ENCODE data around the gene DNAH7. TPM values are rescaled to one million over a fixed set of nuclear protein-coding genes. Genes with fewer than 3 reads are reported as not detected.

The DNAH7 gene
- total and polyA plus RNA-seq, 2 donors (not counting 1 experiment from before 2014, with no cell fraction given), result 0.37 to 0.99 TPM

DNA sequence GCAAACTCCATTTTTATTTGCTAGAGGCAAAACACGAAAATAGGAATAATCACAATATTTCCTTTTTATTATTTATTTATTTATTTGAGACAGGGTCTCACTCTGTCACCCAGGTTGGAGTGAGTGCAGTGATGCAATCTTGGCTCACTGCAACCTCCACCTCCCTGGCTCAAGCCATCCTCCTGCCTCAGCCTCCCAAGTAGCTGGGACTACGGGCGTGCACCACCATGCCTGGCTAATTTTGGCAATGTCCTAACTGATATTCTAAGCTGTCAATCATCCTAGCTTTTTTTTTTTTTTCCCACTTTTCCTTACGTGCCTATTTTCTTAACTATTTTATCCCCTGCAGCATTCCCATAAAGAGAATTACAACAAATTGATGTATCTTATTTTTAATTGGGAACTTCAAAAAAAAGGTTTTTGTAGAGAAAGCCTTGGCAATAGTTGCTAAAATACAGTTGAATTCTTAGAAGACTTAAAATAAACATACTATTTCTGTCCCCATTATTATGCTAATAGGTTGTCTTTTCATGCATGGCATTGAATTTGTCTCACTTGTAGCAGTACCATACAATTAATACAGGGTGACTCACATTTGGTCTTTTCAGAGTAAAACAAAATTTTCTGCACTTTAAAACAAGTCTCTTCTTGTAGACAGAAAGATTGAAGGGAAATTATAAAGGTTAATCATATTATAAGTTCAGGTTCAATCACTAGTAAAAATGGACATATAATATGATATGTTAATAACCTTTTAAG is 258.1 kb downstream of the DNAH7 start:
- no peak overlapping the region for H2AFZ ChIP-seq (ENCODE audit: low read length)
- H3K36me3 ChIP-seq (ENCODE audit: control insufficient read depth, insufficient read depth, low read length), result no peaks in the 10 kb centered on the region
- no peaks in the 10 kb centered on the region for H3K79me2 ChIP-seq (ENCODE audit: control insufficient read depth, insufficient read depth, low read length)
- H3K27me3 ChIP-seq (ENCODE audit: control insufficient read depth, insufficient read depth, low read length), result no peaks in the 10 kb centered on the region
- H3K27ac ChIP-seq (ENCODE audit: insufficient read depth, low read length), result no peak overlapping the region
- no peak overlapping the region for H3K4me3 ChIP-seq (replicated peaks in 1 of 4; ENCODE audit: control extremely low read depth in 1 of 4, insufficient read depth in 1 of 4, low read depth in 3 of 4, low read length in 4 of 4)
- TF ChIP-seq, protein P1, sequence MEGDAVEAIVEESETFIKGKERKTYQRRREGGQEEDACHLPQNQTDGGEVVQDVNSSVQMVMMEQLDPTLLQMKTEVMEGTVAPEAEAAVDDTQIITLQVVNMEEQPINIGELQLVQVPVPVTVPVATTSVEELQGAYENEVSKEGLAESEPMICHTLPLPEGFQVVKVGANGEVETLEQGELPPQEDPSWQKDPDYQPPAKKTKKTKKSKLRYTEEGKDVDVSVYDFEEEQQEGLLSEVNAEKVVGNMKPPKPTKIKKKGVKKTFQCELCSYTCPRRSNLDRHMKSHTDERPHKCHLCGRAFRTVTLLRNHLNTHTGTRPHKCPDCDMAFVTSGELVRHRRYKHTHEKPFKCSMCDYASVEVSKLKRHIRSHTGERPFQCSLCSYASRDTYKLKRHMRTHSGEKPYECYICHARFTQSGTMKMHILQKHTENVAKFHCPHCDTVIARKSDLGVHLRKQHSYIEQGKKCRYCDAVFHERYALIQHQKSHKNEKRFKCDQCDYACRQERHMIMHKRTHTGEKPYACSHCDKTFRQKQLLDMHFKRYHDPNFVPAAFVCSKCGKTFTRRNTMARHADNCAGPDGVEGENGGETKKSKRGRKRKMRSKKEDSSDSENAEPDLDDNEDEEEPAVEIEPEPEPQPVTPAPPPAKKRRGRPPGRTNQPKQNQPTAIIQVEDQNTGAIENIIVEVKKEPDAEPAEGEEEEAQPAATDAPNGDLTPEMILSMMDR (conservative IDR thresholded peaks at IDR 0.05 in 1 of 2, IDR thresholded peaks at IDR 0.05 in 1 of 2; ENCODE audit: low read depth in 1 of 2, low read length in 2 of 2), result no peak
- TF ChIP-seq EZH2 (IDR thresholded peaks at IDR 0.05; ENCODE audit: low read length, missing control alignments), result no peak
- no peak overlapping the region for H3K4me2 ChIP-seq (ENCODE audit: extremely low read depth, insufficient read depth, low read length)
- H3K4me1 ChIP-seq (ENCODE audit: control insufficient read depth, extremely low read depth, insufficient read depth, low read length), result peaks cover 2% of the 10 kb centered on the region
- no peak for DNase-seq (ENCODE audit: low read depth in 2 of 2)
- H3K9ac ChIP-seq (ENCODE audit: insufficient read depth, low read length), result no peak overlapping the region
- no peaks in the 10 kb centered on the region for H4K20me1 ChIP-seq (ENCODE audit: control insufficient read depth, extremely low read depth, insufficient read depth, low read length)
- H3K9me3 ChIP-seq (ENCODE audit: control insufficient read depth, insufficient read depth, low read depth, low read length), result no peaks in the 10 kb centered on the region

DNA sequence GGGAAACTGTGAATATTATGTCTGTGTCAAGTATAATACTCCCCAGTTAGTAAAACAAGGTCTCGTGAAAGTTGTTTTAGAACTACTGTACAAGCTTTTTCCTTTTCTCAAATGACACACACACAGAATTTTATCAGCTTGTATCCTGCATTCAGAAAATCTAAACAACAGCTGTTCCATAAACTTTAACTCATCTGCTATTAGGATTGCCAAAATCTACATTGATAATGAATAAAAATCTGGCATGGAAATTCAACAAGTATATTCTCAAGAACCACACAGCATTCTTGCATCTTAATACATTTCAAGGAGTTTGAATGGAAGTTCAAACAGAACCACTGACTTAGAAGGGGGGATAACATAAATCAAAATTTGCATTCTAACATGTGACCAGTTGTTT is 260.4 kb downstream of the DNAH7 start:
- H3K9ac ChIP-seq (ENCODE audit: insufficient read depth, low read length), result no peak overlapping the region
- no peaks in the 10 kb centered on the region for H3K79me2 ChIP-seq (ENCODE audit: control insufficient read depth, insufficient read depth, low read length)
- no peaks in the 10 kb centered on the region for H4K20me1 ChIP-seq (ENCODE audit: control insufficient read depth, extremely low read depth, insufficient read depth, low read length)
- no peaks in the 10 kb centered on the region for H3K4me1 ChIP-seq (ENCODE audit: control insufficient read depth, extremely low read depth, insufficient read depth, low read length)
- no peak overlapping the region for H3K4me3 ChIP-seq (replicated peaks in 1 of 4; ENCODE audit: control extremely low read depth in 1 of 4, insufficient read depth in 1 of 4, low read depth in 3 of 4, low read length in 4 of 4)
- H3K27me3 ChIP-seq (ENCODE audit: control insufficient read depth, insufficient read depth, low read length), result no peaks in the 10 kb centered on the region
- no peaks in the 10 kb centered on the region for H3K36me3 ChIP-seq (ENCODE audit: control insufficient read depth, insufficient read depth, low read length)
- no peak for DNase-seq (ENCODE audit: low read depth in 2 of 2)
- H3K9me3 ChIP-seq (ENCODE audit: control insufficient read depth, insufficient read depth, low read depth, low read length), result no peaks in the 10 kb centered on the region
- TF ChIP-seq, protein P1 (conservative IDR thresholded peaks at IDR 0.05 in 1 of 2, IDR thresholded peaks at IDR 0.05 in 1 of 2; ENCODE audit: low read depth in 1 of 2, low read length in 2 of 2), result no peak
- TF ChIP-seq EZH2 (IDR thresholded peaks at IDR 0.05; ENCODE audit: low read length, missing control alignments), result no peak
- H3K27ac ChIP-seq (ENCODE audit: insufficient read depth, low read length), result no peak overlapping the region
- no peak overlapping the region for H2AFZ ChIP-seq (ENCODE audit: low read length)
- no peak overlapping the region for H3K4me2 ChIP-seq (ENCODE audit: extremely low read depth, insufficient read depth, low read length)

DNA sequence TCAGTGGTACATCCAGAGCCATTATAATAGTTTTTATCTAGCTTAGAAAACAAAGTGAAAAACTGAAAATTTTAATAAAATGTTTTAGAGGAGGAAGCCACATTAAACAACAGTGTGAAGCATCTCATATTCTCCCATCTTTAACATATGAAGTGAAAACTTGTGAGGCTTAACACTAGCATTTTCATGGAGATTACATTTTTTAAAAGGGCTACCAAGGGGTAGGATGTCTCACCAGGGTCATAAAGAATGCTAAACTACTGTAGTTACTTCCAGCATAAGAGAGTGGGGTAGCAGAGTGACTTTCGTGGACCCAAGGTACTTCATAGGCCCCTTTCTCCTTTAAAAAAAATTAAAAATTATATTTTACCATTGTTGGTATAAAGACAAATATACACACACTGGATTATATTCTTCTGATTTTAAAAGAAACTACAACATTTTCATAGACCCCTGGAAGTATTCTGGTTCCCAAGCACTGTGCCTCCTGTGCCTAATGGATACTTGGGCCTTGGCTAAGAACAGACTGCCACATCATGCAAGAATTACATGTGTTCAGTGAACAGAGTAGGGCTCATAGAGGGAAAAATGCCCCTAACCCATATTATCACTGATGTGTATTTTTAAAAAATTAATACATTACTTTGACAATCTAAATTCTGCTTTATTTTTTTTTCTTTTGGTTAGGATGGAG is 263.2 kb downstream of the DNAH7 start:
- no peaks in the 10 kb centered on the region for H3K27me3 ChIP-seq (ENCODE audit: control insufficient read depth, insufficient read depth, low read length)
- H3K4me3 ChIP-seq (replicated peaks in 1 of 4; ENCODE audit: control extremely low read depth in 1 of 4, insufficient read depth in 1 of 4, low read depth in 3 of 4, low read length in 4 of 4), result no peak overlapping the region
- H3K4me2 ChIP-seq (ENCODE audit: extremely low read depth, insufficient read depth, low read length), result no peak overlapping the region
- no peak for DNase-seq (ENCODE audit: low read depth in 2 of 2)
- no peak overlapping the region for H3K27ac ChIP-seq (ENCODE audit: insufficient read depth, low read length)
- H2AFZ ChIP-seq (ENCODE audit: low read length), result no peak overlapping the region
- no peaks in the 10 kb centered on the region for H3K9me3 ChIP-seq (ENCODE audit: control insufficient read depth, insufficient read depth, low read depth, low read length)
- H4K20me1 ChIP-seq (ENCODE audit: control insufficient read depth, extremely low read depth, insufficient read depth, low read length), result no peaks in the 10 kb centered on the region
- no peaks in the 10 kb centered on the region for H3K79me2 ChIP-seq (ENCODE audit: control insufficient read depth, insufficient read depth, low read length)
- no peaks in the 10 kb centered on the region for H3K4me1 ChIP-seq (ENCODE audit: control insufficient read depth, extremely low read depth, insufficient read depth, low read length)
- H3K36me3 ChIP-seq (ENCODE audit: control insufficient read depth, insufficient read depth, low read length), result no peaks in the 10 kb centered on the region
- no peak overlapping the region for H3K9ac ChIP-seq (ENCODE audit: insufficient read depth, low read length)
- TF ChIP-seq EZH2 (IDR thresholded peaks at IDR 0.05; ENCODE audit: low read length, missing control alignments), result no peak
- TF ChIP-seq, protein P1 (conservative IDR thresholded peaks at IDR 0.05 in 1 of 2, IDR thresholded peaks at IDR 0.05 in 1 of 2; ENCODE audit: low read depth in 1 of 2, low read length in 2 of 2), result no peak

Measured in fibroblast of lung (primary cell).